Cardiac septum (tissue), 1 donor: ENCODE results near the gene TM2D3. TPM values are rescaled to one million over a fixed set of nuclear protein-coding genes. Genes with fewer than 3 reads are reported as not detected.

Experiments
- DNase-seq: peaks from one replicate; pipeline ENCODE4 v3.0.0-alpha.2; 2020; ENCODE audit warnings: low spot score
- intact Hi-C: fragments of 100-400 bp; cut with DNase I; formaldehyde crosslinking; loops from one replicate; pipeline ENCODE4 v1.14.0; 2022
- long read RNA-seq: library from polyadenylated mRNA; unstranded; transcript quantifications from one replicate; pipeline ENCODE4 v2.0.0, GENCODE V29; 2021
- total RNA-seq: library from RNA; stranded (reverse); fragmentation: NEBNext Ultra II Directional; extraction: Animal tissue kit (Norgen Biotek cat#: 25700); gene quantifications from one replicate; pipeline ENCODE4 v1.2.1, GENCODE V29; 2021
- donor health status: DM: no; HTN: no; CAD: no.

The TM2D3 gene, protein sequence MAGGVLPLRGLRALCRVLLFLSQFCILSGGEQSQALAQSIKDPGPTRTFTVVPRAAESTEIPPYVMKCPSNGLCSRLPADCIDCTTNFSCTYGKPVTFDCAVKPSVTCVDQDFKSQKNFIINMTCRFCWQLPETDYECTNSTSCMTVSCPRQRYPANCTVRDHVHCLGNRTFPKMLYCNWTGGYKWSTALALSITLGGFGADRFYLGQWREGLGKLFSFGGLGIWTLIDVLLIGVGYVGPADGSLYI
- 45.0 TPM for total RNA-seq
- long read RNA-seq, transcript TM2D3-201 (6 exons, 1,381 nt): minor isoform, 15 of 52 reads
- long read RNA-seq, transcript TM2D3-202 (5 exons, 1,329 nt): major isoform, 28 of 52 reads
- long read RNA-seq, partial matches to known transcripts: 0 of 52 reads
- long read RNA-seq, other reads (novel, unspliced or antisense): 3 of 52 reads

DNA sequence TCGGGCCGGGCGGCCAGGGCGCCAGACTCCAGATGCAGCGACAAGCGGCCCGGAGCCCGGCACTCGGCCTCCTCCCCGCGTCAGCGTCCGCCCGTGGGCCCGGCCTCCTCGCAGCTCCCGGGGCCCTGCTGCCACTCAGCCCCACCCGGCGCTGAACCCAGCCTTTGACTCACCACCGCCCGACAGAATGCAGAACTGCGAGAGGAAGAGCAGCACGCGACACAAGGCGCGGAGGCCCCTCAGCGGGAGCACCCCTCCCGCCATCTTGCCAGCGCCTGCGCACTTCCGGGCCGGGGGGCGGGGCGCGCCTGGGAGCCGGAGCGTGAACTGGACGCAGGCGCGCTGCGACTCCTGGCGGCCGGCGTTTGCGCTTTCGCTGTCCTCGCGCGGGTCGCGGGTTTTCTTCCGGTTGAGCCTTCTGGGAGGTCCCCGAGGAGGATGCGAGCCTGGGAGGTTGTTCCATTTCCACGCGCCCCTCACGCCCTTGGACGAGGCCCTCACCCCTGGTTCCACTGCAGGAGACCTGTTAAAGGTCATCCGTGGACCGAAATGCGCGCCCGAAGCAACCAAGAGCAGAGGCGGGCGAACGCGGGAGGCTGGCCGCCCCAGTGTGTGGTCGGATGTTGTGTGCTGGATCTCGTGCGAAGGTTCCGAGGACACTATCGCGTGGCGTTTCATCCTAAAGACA is at the start of gene TM2D3:
Gene TM2D3 (minus strand): TSS at position 284 of the 688 bp plus-strand sequence. CDS start 20 bp downstream, at position 264.
- intact Hi-C loops: loop anchor here (5.0 kb wide), 1 partner anchor 360 kb away; no protein-coding TSS in a partner anchor
- DNase-seq: peak; percentile 97

DNA sequence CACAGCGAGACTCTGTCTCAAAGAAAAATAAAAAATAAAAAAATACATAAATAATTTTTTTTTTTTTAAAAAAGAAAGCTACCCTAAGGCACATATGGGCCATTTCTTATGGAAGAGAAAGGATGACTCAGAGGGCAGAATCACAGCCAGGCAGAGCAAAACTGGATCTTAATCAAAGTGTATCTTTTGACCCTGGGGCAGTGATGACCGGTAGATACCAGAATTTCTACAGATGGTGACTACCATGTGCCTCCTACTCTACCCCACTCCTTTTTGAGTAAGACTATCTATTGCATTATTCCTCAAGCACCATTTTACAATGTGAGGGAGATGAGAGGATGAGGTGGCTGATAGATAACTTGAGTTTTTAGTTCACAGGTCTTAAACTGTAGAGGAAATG is 46.1 kb upstream of the TM2D3 start:
- DNase-seq: no peak
- intact Hi-C loops: no loop called here

DNA sequence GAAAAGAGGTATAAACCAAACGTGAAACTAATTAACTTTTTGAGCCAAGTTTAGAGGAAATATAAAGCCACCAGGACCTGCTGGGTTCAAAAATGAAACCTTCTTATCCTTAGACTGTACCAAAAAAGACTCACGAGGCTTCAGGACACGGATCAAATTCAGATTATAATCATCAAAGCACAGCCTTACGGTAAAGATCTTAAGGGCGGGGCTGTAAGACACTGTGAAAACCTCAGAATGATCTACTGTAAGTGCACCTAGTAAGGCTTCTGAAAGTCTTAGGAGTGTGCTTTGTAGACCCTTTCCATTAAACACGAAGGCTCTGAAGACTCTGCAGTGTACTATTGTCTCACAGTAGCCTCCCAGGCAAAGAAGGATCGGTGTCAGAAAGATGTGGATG is 45.3 kb upstream of the TM2D3 start:
- DNase-seq: no peak
- intact Hi-C loops: no loop called here

DNA sequence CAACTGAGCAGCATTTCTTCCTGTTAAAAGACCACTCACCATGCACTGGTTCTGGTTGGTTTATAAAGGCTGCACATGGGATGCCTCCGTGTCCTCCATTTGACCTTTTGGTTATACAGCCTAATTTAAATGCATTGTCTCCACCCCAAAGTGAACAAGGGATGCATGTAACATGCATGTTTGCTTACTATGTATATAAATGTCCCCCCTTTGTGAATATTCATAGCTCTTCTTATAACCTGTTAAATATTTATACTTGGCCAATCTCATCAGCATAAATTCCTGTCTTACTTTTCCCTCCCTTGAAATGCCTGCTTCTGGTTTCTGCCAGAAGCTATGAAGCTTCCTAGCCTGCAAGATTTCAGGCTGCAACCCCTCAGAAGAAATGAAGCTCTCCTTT is 44.6 kb upstream of the TM2D3 start:
- no peak for DNase-seq
- intact Hi-C loops: no loop called here

DNA sequence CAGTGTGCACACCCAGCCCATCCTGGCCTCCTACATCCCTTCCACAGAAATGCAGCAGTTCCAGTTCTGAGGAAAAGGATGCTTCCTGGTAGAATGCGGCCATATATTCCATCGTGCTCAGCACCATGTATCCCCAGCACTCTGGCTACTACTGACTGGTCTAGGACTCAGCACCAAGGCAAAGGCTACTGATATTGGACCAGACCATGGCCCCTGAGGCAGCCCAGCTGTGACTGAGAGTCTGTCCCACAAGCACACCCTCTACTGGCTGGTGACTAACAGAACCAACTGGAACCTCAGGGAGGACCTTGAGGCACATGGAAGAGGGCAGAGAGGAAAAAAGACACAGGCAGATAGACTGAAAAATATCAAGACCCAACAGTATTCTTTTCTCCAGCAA is 42.1 kb upstream of the TM2D3 start:
- peak; percentile 58 for DNase-seq
- intact Hi-C loops: no loop called here

DNA sequence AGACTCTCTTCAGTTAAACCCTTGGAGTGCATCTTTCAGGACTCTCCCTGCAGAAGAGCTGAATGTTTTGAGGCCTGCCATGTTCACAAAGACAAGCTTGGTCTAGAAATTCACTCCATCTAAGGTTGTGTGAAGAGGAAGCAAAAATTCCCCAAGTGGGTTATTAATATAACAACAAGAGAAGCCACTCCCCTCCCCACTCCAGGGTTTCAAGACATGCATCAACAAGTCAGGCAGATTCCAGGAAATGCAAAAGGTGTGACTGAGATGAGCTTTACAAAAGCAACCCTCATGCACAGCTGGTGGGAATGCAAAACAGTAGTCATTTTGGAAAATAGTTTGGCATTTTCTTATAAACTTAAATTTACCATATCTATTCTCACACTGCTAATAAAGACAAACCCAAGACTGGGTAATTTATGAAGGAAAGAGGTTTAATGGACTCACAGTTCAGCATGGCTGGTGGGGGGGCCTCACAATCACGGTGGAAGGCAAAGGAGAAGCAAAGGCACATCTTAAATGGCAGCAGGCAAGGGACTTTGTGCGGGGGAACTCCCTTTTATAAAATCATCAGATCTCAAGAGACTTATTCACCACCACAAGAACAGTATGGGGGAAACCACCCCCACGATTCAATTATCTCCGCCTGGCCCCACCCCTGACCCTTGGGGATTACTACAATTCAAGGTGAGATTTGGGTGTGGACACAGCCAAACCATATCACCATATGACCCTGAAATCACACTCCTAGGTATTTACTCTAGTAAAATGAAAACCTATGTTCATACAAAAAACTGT is 40.8 kb upstream of the TM2D3 start:
- DNase-seq: no peak
- intact Hi-C loops: no loop called here

DNA sequence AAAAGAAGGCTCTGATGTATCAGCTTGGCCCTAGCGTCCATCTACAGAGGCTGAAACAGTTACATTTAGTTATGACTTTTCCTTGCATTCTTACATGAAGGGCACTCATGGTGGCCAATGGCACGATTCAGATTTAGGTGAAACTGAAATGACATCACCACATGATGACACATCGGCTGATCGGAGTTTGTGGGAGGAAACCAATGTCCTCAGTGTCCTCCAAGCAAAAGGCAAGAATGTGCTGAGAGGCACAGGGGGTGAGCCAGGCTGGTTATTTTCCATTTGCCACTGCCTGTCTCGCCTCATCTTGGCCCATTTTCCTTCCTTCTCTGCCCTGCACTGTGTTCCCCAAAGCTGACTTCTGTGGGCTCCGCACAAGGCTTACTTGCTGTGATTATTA is 37.7 kb upstream of the TM2D3 start:
- intact Hi-C loops: no loop called here
- DNase-seq: no peak

DNA sequence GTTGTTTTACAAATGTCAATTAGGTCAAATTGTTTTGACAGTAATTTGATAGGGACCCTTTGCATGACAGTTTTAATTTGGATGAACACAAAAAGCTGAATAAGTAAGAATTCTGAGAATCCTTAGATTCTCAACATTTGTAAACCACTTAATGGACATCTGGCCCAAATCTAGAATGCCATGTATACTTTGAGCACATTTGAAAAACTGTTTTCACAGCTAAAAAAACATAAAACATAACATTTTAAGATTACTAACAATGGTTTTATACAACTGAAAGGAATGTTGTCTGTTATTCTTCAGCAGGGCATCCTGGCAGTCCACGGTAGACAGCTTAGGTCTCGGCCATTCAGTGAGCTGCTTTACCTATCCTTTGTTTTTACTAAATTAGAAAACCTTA is 34.5 kb upstream of the TM2D3 start:
- intact Hi-C loops: no loop called here
- DNase-seq: no peak

DNA sequence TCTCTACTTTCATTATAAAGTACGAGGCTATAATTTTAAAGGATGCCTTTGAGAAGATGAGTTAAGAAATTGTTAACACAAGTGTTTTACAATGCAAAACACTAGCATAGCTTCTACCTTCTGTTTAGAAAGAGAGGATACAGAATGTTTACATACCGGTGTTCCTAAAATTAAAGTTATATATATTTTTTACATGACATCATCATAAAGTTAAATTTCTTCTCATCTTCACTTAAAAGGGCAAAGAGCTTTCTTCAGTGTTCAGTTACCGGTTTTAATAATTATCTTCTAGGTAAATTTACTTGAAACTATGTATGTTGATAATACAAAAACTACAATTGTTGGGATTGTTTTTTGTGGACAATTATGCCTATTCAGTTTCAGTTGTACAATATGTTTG is 32.7 kb upstream of the TM2D3 start:
- intact Hi-C loops: no loop called here
- DNase-seq: no peak

DNA sequence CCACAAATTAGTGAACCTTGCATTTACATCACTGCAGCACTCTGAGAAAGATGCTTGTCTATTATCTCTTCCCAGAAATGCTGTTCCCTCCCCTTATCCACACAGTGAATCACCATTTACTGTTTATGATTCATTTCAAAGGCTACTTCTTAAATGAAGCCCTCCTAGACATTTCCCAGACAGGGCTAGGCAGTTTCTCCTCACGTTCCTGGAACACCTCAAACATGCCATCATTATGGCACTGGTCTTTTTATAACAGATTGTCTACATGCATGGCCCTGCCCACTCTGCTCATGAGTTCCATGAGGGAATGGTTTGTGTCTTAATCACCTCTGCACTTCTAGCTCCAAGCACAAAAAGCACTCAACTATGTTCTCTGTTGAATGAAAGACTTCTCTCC is 32.2 kb upstream of the TM2D3 start:
- DNase-seq: no peak
- intact Hi-C loops: no loop called here

DNA sequence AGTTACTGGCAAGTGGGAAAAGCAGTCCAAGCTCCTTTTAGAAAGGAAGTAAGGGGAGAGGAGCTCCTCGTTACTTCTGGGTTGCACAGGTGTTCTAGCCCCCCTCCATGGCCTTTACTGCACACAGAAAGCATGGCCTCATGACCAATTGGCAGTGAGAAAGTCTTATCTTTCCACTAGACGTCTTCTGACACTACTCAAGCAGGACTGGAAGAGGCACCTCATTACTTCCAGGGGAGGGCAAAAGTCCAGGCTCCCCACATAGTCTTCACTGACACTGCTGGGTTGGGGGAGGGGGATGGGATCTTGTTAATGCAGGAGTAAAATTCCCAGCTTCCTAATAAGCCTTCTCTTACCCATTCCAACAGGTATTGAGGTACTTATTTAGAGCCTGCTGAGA is 27.6 kb upstream of the TM2D3 start:
- intact Hi-C loops: no loop called here
- no peak for DNase-seq

DNA sequence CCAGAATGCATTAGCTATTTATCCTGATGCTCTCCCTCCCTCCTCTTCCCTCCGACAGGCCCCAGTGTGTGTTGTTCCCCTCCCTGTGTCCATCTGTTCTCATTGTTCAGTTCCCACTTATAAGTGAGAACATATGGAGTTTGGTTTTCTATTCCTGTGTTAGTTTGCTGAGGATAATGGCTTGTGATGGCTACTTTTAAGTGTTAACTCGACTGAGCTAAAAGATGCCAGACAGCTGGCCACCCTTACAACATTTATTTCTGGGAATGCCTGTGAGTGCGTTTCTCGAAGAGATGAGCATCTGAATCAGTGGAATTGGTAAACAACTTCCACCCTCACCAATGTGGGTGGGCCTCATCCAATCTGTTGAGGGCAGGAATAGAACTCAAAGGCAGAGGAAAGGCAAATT is 24.7 kb upstream of the TM2D3 start:
- DNase-seq: no peak
- intact Hi-C loops: no loop called here

DNA sequence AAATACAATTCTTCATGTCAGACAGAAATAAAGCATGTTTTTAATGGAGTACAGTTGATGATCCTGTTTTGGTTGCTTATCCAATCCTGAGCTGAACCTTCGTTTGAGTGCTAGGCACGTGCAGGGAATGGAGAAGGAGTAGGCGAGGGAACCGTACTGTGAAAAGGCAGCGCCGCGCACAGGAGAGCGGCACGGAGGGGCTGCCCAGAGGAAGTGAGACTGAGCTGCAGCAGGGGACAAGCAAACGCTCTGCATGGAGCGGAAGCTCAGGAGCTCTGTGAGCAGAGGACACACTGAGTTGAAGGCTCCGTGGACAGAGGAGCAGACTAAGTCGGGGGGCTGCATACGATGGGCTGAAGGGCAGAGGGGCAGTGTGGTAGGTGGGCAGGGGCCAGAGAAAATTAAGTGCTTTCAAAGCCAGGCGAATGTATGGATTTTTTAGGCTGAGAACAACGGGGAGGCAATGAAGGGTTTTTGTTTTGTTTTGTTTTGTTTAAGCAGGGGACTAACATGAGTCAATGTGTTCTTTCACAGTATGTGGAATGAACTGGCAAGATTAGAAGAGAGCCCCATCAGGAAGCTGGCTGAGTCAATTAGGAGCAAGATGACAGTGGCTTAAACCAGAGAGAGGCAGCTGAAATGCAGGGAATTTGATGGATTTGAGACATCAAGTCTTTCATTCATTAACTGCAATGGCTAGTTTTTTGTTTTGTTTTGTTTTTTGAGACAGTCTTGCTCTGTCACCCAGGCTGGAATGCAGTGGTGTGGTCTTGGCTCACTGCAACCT is 23.8 kb upstream of the TM2D3 start:
- DNase-seq: no peak
- intact Hi-C loops: no loop called here

DNA sequence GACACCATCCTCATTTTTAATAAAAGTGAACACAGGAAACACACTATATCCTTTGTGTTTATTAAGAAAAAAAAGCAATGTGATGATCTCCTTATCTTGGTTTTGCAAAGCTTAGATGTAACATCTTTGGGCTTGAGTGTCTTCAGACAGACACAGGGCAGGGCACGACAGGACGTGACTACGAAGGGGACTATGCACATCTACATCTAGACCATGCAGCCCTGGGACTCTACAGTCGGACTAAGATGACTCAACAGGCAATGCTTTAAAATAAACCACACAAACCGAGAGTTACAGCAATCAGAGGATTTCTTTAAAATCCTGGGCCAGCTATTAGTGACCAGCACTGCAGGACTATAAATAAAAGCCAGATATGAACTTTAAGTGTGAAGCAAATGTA is 22.8 kb upstream of the TM2D3 start:
- no peak for DNase-seq
- intact Hi-C loops: no loop called here

DNA sequence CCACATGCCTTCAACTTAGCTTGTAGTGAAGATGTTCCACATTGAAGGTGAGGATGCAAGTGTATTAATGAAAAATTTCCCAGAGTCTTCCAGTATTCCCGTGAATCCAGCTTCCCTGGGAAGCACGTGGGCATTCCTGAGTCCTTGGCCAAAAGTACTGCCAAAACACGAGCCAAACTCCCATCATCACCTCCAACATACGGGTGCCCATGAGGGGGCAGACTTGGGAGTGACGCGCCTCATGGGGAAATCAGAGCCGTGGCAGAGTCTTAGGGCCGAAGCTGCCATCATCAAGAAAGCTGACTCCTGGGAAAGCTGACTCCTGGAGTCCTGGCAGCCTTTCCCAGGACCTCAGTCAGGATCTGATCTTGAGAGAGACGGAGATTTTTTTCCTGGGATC is 20.1 kb upstream of the TM2D3 start:
- DNase-seq: no peak
- intact Hi-C loops: no loop called here

DNA sequence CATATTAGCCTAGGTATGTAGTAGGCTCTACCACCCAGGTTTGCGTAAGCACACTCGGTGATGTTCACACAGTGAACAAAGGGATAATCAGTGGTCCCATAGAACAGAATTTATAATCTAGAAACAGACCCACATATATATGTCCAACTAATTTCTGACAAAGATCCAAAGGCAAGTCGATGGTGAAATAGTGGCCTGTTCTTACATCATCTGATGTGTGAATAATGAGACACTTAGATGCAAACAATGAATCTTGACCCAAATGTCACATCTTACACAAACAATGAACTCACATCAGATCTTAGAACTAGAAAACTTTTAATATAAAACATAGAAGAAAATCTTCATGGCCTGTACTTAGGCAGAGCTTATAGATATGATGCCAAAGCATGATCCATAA is 17.6 kb upstream of the TM2D3 start:
- no peak for DNase-seq

DNA sequence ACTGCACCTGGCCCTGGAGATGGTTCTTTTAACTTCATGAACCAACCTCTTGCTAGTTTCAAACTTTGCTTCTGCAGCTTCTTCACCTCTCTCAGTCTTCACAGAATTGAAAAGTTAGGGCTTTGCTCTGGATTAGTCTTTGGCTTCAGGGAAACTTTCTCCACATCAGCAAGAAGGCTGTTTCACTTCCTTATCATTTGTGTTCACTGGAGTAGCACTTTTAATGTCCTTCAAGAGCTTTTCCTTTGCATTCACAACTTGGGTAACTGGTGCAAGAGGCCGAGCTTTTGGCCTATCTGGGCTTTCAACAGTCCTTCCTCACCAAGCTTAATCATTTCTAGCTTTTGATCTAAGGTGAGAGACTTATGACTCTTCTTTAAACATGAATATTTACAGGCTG is 15.7 kb upstream of the TM2D3 start:
- DNase-seq: no peak
- intact Hi-C loops: no loop called here

More for the DNA sequence above, 17.6 kb upstream of the TM2D3 start:
- intact Hi-C loops: no loop called here

DNA sequence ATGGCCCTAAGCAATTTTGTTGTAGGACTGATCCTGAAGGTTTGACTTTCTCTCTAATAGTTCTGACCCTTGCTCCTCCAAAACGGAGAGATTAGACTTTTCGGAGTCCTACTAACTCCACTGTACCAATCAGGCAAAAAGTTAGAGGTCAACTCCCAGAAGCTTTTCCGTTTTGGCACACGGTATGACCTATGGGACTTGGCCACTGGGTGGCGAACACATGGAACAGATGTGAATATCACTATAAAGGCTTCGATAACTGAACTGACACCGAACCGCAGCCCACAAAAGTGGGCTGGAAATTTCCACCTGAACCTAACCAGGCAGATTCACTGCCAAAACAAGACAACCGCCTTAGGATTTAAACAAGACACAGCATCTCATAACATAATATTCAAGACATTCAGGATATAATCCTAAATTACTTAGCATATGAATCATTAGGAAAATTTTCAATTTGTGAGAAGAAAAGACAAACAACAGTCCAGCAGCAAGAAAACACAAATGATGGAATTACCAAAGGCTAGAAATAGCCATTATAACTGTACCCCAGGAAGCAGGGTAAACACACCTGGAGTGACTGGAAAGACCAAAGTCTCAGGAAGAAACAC is 12.2 kb upstream of the TM2D3 start:
- intact Hi-C loops: no loop called here
- no peak for DNase-seq

DNA sequence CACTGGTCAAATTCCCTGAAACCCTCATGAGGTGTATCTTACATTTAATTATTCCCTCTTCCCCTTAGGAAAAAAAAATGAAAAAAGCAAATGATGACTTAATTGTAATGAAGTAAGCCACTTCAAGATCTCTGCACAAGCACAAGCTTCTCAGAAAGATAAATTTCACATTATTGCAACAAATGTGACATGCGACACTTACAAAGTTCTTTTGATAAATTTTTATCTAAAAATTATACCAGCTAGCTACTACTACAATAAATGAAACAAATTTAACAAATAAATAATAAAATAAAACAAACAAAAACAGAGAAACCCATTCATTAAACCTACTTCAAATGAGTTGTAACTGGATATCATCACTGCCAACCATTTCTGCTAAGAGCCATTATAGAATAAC is 10.0 kb upstream of the TM2D3 start:
- intact Hi-C loops: no loop called here
- no peak for DNase-seq
